DND-41 (cell line): ENCODE measurements around the gene YEATS4.

Source experiments
- ATAC-seq: fragments of 200-7000 bp; cut with Tn5 transposase; 3 replicates; pipeline ENCODE4 v1.9.1; 2021; ENCODE audit warnings: low read depth; ENCODE audit not compliant: insufficient read depth
- DNase-seq: peaks from one replicate; pipeline ENCODE4 v3.0.0-alpha.2; 2020
- H2AFZ ChIP-seq: 2 replicates; pipeline ENCODE4 v1.6.0; 2012; ENCODE audit warnings: low read depth, low read length
- H3K27ac ChIP-seq: 2 replicates; pipeline ENCODE4 v1.5.1; 2012; ENCODE audit warnings: low read length, inconsistent platforms
- H3K27me3 ChIP-seq: fragments of 200-600 bp; sonication (generic); 2 replicates; pipeline ENCODE4 v1.6.0; 2012; ENCODE audit warnings: low read length, mild to moderate bottlenecking, inconsistent platforms; ENCODE audit not compliant: insufficient read depth, poor library complexity
- H3K36me3 ChIP-seq: 2 replicates; pipeline ENCODE4 v1.5.1; 2012; ENCODE audit warnings: low read length, inconsistent platforms; ENCODE audit not compliant: insufficient read depth
- H3K4me1 ChIP-seq: 2 replicates; pipeline ENCODE4 v1.5.1; 2012; ENCODE audit warnings: mild to moderate bottlenecking, low read length; ENCODE audit not compliant: insufficient read depth
- H3K4me2 ChIP-seq: 2 replicates; pipeline ENCODE4 v1.6.0; 2012; ENCODE audit warnings: mild to moderate bottlenecking, moderate library complexity, low read length, inconsistent platforms; ENCODE audit not compliant: insufficient read depth
- H3K4me3 ChIP-seq, 2 experiments: fragments of 200-600 bp in 1 of 2; shearing (Covaris generic) in 1 of 2; 2 replicates each; pipeline ENCODE4 v1.5.1; 2012 to 2016; ENCODE audit warnings: inconsistent platforms in 2 of 2, low read length in 2 of 2, mild to moderate bottlenecking in 2 of 2, low read depth in 1 of 2, moderate library complexity in 1 of 2
- H3K79me2 ChIP-seq: 2 replicates; pipeline ENCODE4 v1.6.0; 2012; ENCODE audit warnings: low read length, inconsistent platforms; ENCODE audit not compliant: insufficient read depth
- H3K9ac ChIP-seq: 2 replicates; pipeline ENCODE4 v1.6.0; 2012; ENCODE audit warnings: low read depth, mild to moderate bottlenecking, inconsistent platforms, low read length, moderate library complexity
- H3K9me3 ChIP-seq: 2 replicates; pipeline ENCODE4 v1.5.1; 2012; ENCODE audit warnings: low read length, moderate library complexity, mild to moderate bottlenecking, inconsistent platforms; ENCODE audit not compliant: insufficient read depth, severe bottlenecking
- H4K20me1 ChIP-seq: 2 replicates; pipeline ENCODE4 v1.6.0; 2012; ENCODE audit warnings: low read length; ENCODE audit not compliant: insufficient read depth
- EZH2 ChIP-seq: IDR thresholded peaks from 3 replicates; pipeline ENCODE4 v1.6.1; 2012; ENCODE audit warnings: borderline replicate concordance, low read depth, mild to moderate bottlenecking, moderate library complexity, low read length, inconsistent platforms; ENCODE audit not compliant: severe bottlenecking
- TF ChIP-seq, protein P1 (sequence below): IDR thresholded peaks from 2 replicates; pipeline ENCODE4 v1.5.1; 2012; ENCODE audit warnings: borderline replicate concordance, low read length, moderate library complexity, mild to moderate bottlenecking; ENCODE audit not compliant: poor library complexity, severe bottlenecking; ENCODE audit errors: extremely low read depth

YEATS4 gene

DNA sequence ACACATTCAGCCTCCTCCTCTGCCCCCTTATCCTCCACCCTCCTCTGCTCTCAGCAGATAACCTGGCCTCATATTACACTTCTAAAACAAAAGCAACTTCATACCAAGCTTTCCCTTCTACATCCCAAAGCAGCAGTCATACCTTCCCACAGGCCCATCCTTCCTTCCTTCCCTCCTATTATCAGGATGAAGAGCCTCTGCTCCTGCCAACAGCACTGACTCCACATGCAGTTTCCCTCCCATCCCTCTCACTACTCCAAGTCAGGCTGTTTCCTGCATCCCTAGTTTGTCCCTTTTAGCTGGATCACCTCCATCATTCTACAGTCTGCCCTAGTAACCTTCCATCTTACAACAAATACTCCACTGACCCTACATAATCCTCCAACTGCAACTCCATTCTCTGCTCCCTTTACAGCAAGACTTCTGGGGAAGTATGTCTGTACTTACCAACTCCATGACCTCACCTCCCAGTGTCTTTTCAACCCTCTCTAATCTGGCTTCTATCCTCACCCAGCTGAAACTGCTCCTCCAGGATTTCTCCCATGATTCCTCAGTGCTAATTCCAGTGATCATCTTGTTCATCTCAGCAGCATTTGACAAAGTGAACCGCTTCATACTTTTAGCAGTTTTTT is 4.9 kb upstream of the YEATS4 start:
- H3K79me2 ChIP-seq = no peaks in the 10 kb centered on the region
- no peak overlapping the region for H3K4me2 ChIP-seq
- H4K20me1 ChIP-seq = no peaks in the 10 kb centered on the region
- H3K27ac ChIP-seq = no peak overlapping the region
- DNase-seq = no peak
- H2AFZ ChIP-seq = no peak overlapping the region
- ATAC-seq = no peak
- no peak overlapping the region for H3K4me3 ChIP-seq
- H3K27me3 ChIP-seq = peaks cover 5% of the 10 kb centered on the region
- no peak for TF ChIP-seq EZH2
- TF ChIP-seq, protein P1, sequence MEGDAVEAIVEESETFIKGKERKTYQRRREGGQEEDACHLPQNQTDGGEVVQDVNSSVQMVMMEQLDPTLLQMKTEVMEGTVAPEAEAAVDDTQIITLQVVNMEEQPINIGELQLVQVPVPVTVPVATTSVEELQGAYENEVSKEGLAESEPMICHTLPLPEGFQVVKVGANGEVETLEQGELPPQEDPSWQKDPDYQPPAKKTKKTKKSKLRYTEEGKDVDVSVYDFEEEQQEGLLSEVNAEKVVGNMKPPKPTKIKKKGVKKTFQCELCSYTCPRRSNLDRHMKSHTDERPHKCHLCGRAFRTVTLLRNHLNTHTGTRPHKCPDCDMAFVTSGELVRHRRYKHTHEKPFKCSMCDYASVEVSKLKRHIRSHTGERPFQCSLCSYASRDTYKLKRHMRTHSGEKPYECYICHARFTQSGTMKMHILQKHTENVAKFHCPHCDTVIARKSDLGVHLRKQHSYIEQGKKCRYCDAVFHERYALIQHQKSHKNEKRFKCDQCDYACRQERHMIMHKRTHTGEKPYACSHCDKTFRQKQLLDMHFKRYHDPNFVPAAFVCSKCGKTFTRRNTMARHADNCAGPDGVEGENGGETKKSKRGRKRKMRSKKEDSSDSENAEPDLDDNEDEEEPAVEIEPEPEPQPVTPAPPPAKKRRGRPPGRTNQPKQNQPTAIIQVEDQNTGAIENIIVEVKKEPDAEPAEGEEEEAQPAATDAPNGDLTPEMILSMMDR = no peak
- no peaks in the 10 kb centered on the region; the same call in 1 of the 2 replicates for H3K36me3 ChIP-seq
- no peaks in the 10 kb centered on the region for H3K9me3 ChIP-seq
- no peak overlapping the region for H3K9ac ChIP-seq
- peaks cover 15% of the 10 kb centered on the region for H3K4me1 ChIP-seq

DNA sequence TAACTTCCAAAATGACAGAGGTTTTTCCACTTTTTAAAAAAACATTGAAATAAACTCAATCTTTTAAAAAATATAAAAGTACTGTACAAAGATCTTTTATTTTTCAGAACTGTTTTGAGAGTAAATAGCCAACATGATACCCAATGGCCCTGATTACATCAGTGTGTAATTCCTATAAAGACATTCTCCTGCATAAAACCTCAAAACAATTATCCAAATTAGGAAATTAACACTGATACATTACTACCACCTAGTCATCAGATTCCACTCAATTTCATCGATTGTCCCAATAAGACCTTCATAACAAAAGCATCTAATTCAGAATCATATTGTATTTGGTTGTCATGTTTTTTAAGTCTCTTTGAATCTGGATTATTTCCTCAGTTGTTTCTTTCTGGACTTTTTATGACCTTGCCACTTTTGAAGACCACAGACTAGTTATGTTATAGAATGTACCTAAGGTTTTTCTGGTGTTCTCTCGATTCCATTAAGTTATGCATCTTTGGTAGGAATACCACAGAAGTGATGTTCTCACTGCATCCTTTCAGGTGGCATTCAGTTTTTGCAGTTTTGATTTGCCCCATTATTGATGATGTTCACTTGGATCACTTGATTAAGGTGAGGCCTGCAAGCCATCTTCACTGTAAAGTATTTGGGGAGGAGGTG is 4.0 kb upstream of the YEATS4 start:
- Histone ChIP-seq H3K4me1 (peaks cover 16% of the 10 kb centered on the region), H3K27me3 (peaks cover 2% of the 10 kb centered on the region), H4K20me1 (no peaks in the 10 kb centered on the region), H3K79me2 (peaks cover 5% of the 10 kb centered on the region), H2AFZ (no peak overlapping the region), H3K36me3 (peaks cover 3% of the 10 kb centered on the region; the same call in 1 of the 2 replicates), H3K4me3 (no peak overlapping the region), H3K9ac (no peak overlapping the region), H3K27ac (no peak overlapping the region), H3K4me2 (no peak overlapping the region), H3K9me3 (no peaks in the 10 kb centered on the region)
- ATAC-seq = no peak
- no peak for TF ChIP-seq EZH2
- TF ChIP-seq, protein P1 = no peak
- no peak for DNase-seq

DNA sequence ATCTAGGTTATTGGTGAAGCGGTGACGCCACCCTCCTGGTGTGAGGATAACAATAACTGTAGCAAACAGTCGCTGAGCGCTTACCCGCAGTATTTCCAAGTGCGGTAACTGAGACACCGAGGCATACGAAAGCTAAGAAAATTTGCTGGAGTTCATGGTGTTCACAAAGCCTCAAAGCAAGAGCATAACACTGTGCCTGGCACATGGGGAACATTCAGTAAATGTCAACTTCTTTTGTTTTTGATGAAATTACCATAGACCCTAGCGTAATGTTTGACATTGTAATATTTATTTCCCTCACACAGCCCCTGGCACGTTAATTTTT is 767 bp downstream of the YEATS4 start:
- DNase-seq (no peak), ATAC-seq (no peak)
- Histone ChIP-seq H3K4me3 (peak overlapping the region; percentile 31 to 65), H3K4me1 (peaks cover 49% of the 10 kb centered on the region), H3K36me3 (peaks cover 36% of the 10 kb centered on the region), H3K27me3 (no peaks in the 10 kb centered on the region), H3K9ac (peak overlapping the region; percentile 97), H3K27ac (peak overlapping the region; percentile 98), H3K4me2 (peak overlapping the region; percentile 73), H3K79me2 (peaks cover 51% of the 10 kb centered on the region), H2AFZ (peak overlapping the region; percentile 89), H3K9me3 (no peaks in the 10 kb centered on the region), H4K20me1 (peaks cover 8% of the 10 kb centered on the region)
- TF ChIP-seq, protein P1 = no peak
- TF ChIP-seq EZH2 = no peak
